ENCODE data around the gene BAG1.

DNA sequence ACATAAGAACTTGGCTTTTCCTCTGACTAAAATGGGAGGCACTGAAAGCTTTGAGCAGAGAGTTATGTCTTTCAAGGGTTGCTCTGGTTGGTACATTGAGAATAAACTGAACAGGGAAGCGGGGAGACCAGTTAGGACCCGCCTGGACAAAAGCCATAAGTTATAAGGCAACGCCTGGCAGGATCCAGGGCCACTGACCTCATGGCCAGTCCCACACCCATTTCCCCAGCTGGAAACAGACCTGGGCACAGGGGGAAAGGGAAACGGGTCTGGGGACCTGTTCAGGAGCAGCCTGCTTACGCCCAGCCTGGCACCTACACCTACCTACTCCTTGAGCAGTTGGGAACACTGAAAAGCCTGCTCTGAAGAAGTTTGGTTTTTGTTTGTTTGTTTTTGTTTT lies 23.2 kb downstream of the BAG1 start:
- TF ChIP-seq, protein P1, sequence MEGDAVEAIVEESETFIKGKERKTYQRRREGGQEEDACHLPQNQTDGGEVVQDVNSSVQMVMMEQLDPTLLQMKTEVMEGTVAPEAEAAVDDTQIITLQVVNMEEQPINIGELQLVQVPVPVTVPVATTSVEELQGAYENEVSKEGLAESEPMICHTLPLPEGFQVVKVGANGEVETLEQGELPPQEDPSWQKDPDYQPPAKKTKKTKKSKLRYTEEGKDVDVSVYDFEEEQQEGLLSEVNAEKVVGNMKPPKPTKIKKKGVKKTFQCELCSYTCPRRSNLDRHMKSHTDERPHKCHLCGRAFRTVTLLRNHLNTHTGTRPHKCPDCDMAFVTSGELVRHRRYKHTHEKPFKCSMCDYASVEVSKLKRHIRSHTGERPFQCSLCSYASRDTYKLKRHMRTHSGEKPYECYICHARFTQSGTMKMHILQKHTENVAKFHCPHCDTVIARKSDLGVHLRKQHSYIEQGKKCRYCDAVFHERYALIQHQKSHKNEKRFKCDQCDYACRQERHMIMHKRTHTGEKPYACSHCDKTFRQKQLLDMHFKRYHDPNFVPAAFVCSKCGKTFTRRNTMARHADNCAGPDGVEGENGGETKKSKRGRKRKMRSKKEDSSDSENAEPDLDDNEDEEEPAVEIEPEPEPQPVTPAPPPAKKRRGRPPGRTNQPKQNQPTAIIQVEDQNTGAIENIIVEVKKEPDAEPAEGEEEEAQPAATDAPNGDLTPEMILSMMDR (IDR thresholded peaks at IDR 0.05): no peak
- TF ChIP-seq POLR2A (IDR thresholded peaks at IDR 0.05): no peak

Data from lower leg skin (tissue), 3 donors.